ENCODE measurements around the gene NTRK3. TPM values are rescaled to one million over a fixed set of nuclear protein-coding genes. Genes with fewer than 3 reads are reported as not detected.

Gene NTRK3
- total and polyA plus RNA-seq, 10 donors: 0.33 to 6.6 (median 2.1) TPM

DNA sequence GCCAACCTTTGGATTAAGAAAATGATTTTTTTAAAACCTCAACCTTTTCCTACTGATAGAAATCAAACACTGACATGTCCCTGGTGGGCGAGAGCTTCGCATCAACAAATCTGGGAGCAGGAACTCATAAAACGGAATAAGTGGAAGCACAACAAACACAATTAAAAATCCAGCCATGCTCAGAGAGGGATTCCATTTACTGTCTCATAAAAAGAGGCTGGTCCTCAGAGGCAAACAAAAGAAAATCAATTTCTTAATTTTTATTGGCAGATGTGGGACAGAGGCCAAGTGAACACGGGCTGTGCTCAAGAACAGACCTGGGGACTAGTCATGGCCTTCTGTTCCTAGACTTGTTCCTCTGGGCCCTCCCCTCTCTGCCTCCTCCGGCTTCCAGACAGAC, 214.5 kb downstream of the NTRK3 start:
- 79 to 95% (median 91%) methylated on average over 5 of the region's 5 CpGs for WGBS, 5 donors
- TF ChIP-seq POLR2A (IDR thresholded peaks at IDR 0.05) (no peak), POLR2AphosphoS5 (IDR thresholded peaks at IDR 0.05) (no peak), CTCF (IDR thresholded peaks at IDR 0.05 in 8 of 11, conservative IDR thresholded peaks at IDR 0.05 in 3 of 11) (no peak)
- intact Hi-C loops (cut with DNase I; ENCODE audit: low total_unique reads): no loop called here

DNA sequence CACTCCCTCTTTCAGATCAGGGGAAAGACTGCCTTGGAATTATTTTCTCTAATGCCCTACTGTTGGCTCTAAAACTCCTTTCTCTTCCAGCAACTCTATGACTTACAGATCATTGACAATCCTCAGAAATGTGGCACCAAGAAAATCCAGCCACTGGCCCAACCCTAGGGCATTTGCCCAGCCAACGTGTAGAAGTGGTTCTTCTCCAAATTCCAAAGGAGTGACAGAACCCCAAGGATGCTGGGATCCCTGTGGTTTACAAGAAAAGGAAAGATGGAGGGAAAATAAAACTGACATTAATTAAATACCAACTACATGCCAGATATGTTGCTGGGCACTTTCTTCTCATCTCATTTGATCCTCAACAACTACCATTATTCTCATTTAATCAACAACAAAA, 216.0 kb downstream of the NTRK3 start:
- no peaks in the 10 kb centered on the region for H3K9me3 ChIP-seq
- no peaks in the 10 kb centered on the region for H3K4me1 ChIP-seq
- no peak overlapping the region for H3K27ac ChIP-seq
- 50 to 79% (median 67%) methylated on average over 1 of the region's 1 CpG for WGBS, 5 donors
- H3K4me3 ChIP-seq: no peak overlapping the region
- no peak for TF ChIP-seq POLR2AphosphoS5 (IDR thresholded peaks at IDR 0.05)
- no peaks in the 10 kb centered on the region for H3K36me3 ChIP-seq
- H3K27me3 ChIP-seq (replicated peaks in 1 of 7): peaks cover 0 to 24% (median 0%) of the 10 kb centered on the region in 7 donors
- intact Hi-C loops (cut with DNase I; ENCODE audit: low total_unique reads): no loop called here
- no peak for DNase-seq

More for the DNA sequence above, 214.5 kb downstream of the NTRK3 start:
- Histone ChIP-seq H3K36me3 (no peaks in the 10 kb centered on the region), H3K4me3 (no peak overlapping the region), H3K27ac (no peak overlapping the region), H3K27me3 (replicated peaks in 1 of 7) (peaks cover 0 to 12% (median 0%) of the 10 kb centered on the region in 7 donors), H3K4me1 (no peaks in the 10 kb centered on the region), H3K9me3 (no peaks in the 10 kb centered on the region)
- no peak for DNase-seq

GRCh38 chr15:88038261-88038660, 218.3 kb downstream of the NTRK3 start:
- DNase-seq: no peak
- 88 to 98% (median 94%) methylated on average over 4 of the region's 4 CpGs for WGBS, 5 donors
- Histone ChIP-seq H3K27me3 (replicated peaks in 1 of 7) (peaks cover 0 to 39% (median 0%) of the 10 kb centered on the region in 7 donors), H3K27ac (no peak overlapping the region), H3K9me3 (no peaks in the 10 kb centered on the region), H3K4me1 (no peaks in the 10 kb centered on the region), H3K36me3 (no peaks in the 10 kb centered on the region), H3K4me3 (no peak overlapping the region)
- intact Hi-C loops (cut with DNase I; ENCODE audit: low total_unique reads): no loop called here
- TF ChIP-seq POLR2AphosphoS5 (IDR thresholded peaks at IDR 0.05) (no peak), CTCF (IDR thresholded peaks at IDR 0.05 in 8 of 11, conservative IDR thresholded peaks at IDR 0.05 in 3 of 11) (no peak), POLR2A (IDR thresholded peaks at IDR 0.05) (no peak)

- Histone ChIP-seq H3K9me3 (no peaks in the 10 kb centered on the region), H3K27ac (no peak overlapping the region), H3K4me1 (no peaks in the 10 kb centered on the region), H3K36me3 (no peaks in the 10 kb centered on the region), H3K27me3 (replicated peaks in 1 of 7) (peaks cover 0 to 39% (median 0%) of the 10 kb centered on the region in 7 donors), H3K4me3 (no peak overlapping the region)
- TF ChIP-seq CTCF (IDR thresholded peaks at IDR 0.05 in 8 of 11, conservative IDR thresholded peaks at IDR 0.05 in 3 of 11) (no peak), POLR2AphosphoS5 (IDR thresholded peaks at IDR 0.05) (no peak), POLR2A (IDR thresholded peaks at IDR 0.05) (no peak)
- intact Hi-C loops (cut with DNase I; ENCODE audit: low total_unique reads): no loop called here
- WGBS, 5 donors: 24 to 32% (median 27%) methylated on average over 9 of the region's 9 CpGs
- no peak for DNase-seq
These were observed 220.2 kb downstream of the NTRK3 start for GRCh38 chr15:88036154-88036839.
